ENCODE data around the gene CHCHD6.
A peak's percentile ranks its signal among the peaks of the same experiment; 100 is the strongest.

Gene CHCHD6

GRCh38 chr3:126982126-126982470, 278.1 kb downstream of the CHCHD6 start:
- Histone ChIP-seq H3K9me2 (replicated peaks; ENCODE audit: insufficient read depth, low read length) (no peaks in the 10 kb centered on the region), H3K27me3 (ENCODE audit: low read length) (no peaks in the 10 kb centered on the region)
- TF ChIP-seq EZH2phosphoT487 (conservative IDR thresholded peaks at IDR 0.05; ENCODE audit: low read length) (no peak), CTCF (IDR thresholded peaks at IDR 0.05; ENCODE audit: insufficient read depth, low read length, poor library complexity, severe bottlenecking) (no peak)

GRCh38 chr3:126982471-126983175, 278.6 kb downstream of the CHCHD6 start, which contains the start of gene PLXNA1:
Gene PLXNA1 (plus strand): TSS chr3:126983115. CDS start chr3:126988594, 5,479 bp downstream.
- Histone ChIP-seq H3K27me3 (ENCODE audit: low read length) (no peaks in the 10 kb centered on the region), H3K27ac (ENCODE audit: low read depth, low read length) (peak within 1 kb of the TSS; percentile 51), H3K36me3 (ENCODE audit: low read length) (no peaks in the 10 kb centered on the region), H3K4me2 (ENCODE audit: low read depth, low read length, poor library complexity, severe bottlenecking) (peak within 1 kb of the TSS; percentile 74), H3F3A (ENCODE audit: insufficient read depth) (no peaks in the 10 kb centered on the region), H3K9ac (ENCODE audit: low read length) (peak within 1 kb of the TSS; percentile 62), H2AFZ (ENCODE audit: low read depth, low read length, severe bottlenecking) (peak within 1 kb of the TSS; percentile 67), H4K20me1 (ENCODE audit: low read depth, low read length) (no peaks in the 10 kb centered on the region), H3K79me2 (ENCODE audit: insufficient read depth, low read length) (no peaks in the 10 kb centered on the region), H3K9me3 (ENCODE audit: insufficient read depth, low read length) (no peaks in the 10 kb centered on the region), H3K4me3 (ENCODE audit: insufficient read depth, low read length, poor library complexity, severe bottlenecking) (peak within 1 kb of the TSS; percentile 56), H3K9me2 (replicated peaks; ENCODE audit: insufficient read depth, low read length) (no peaks in the 10 kb centered on the region)
- TF ChIP-seq CTCF (IDR thresholded peaks at IDR 0.05; ENCODE audit: insufficient read depth, low read length, poor library complexity, severe bottlenecking) (peak; percentile 87), EZH2phosphoT487 (conservative IDR thresholded peaks at IDR 0.05; ENCODE audit: low read length) (no peak)

More at GRCh38 chr3:126982126-126982470, 278.1 kb downstream of the CHCHD6 start:
- Histone ChIP-seq H4K20me1 (ENCODE audit: low read depth, low read length) (no peaks in the 10 kb centered on the region), H3K79me2 (ENCODE audit: insufficient read depth, low read length) (no peaks in the 10 kb centered on the region), H3K4me2 (ENCODE audit: low read depth, low read length, poor library complexity, severe bottlenecking) (peak overlapping the region; percentile 74), H3K9ac (ENCODE audit: low read length) (peak overlapping the region; percentile 62), H3F3A (ENCODE audit: insufficient read depth) (no peaks in the 10 kb centered on the region), H3K4me3 (ENCODE audit: insufficient read depth, low read length, poor library complexity, severe bottlenecking) (peak overlapping the region; percentile 56), H3K36me3 (ENCODE audit: low read length) (no peaks in the 10 kb centered on the region), H3K27ac (ENCODE audit: low read depth, low read length) (no peak overlapping the region), H2AFZ (ENCODE audit: low read depth, low read length, severe bottlenecking) (peak overlapping the region; percentile 62), H3K9me3 (ENCODE audit: insufficient read depth, low read length) (no peaks in the 10 kb centered on the region)

DNA sequence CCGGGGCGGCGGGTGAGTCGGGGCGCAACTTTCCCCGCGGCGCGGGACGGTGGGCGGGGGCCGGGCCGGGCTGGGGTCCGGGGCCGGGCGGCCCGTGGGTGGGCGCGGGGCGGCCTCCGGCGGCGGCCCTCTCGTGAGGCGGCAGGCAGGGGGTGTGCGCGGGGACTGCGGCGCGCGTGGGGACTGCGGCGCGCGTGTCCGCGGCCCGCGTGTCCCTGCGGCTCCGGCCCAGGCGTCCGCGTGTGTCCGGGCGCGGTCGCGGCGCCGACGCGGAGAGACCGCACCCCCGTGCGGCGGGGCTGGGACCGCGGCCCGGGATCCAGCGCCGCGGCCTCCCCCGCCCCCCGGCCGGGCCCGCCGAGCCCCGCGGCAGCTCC, 279.2 kb downstream of the CHCHD6 start:
- no peaks in the 10 kb centered on the region for H3F3A ChIP-seq (ENCODE audit: insufficient read depth)
- no peak overlapping the region for H3K27ac ChIP-seq (ENCODE audit: low read depth, low read length)
- TF ChIP-seq CTCF (IDR thresholded peaks at IDR 0.05; ENCODE audit: insufficient read depth, low read length, poor library complexity, severe bottlenecking): no peak
- no peak for TF ChIP-seq EZH2phosphoT487 (conservative IDR thresholded peaks at IDR 0.05; ENCODE audit: low read length)
- no peaks in the 10 kb centered on the region for H3K79me2 ChIP-seq (ENCODE audit: insufficient read depth, low read length)
- peak overlapping the region; percentile 36 for H3K4me2 ChIP-seq (ENCODE audit: low read depth, low read length, poor library complexity, severe bottlenecking)
- H3K9me3 ChIP-seq (ENCODE audit: insufficient read depth, low read length): no peaks in the 10 kb centered on the region
- no peaks in the 10 kb centered on the region for H3K27me3 ChIP-seq (ENCODE audit: low read length)
- peak overlapping the region; percentile 49 for H3K4me3 ChIP-seq (ENCODE audit: insufficient read depth, low read length, poor library complexity, severe bottlenecking)
- no peaks in the 10 kb centered on the region for H3K9me2 ChIP-seq (replicated peaks; ENCODE audit: insufficient read depth, low read length)
- no peaks in the 10 kb centered on the region for H3K36me3 ChIP-seq (ENCODE audit: low read length)
- H4K20me1 ChIP-seq (ENCODE audit: low read depth, low read length): no peaks in the 10 kb centered on the region
- peak overlapping the region; percentile 22; the same call in 1 of the 2 replicates for H3K9ac ChIP-seq (ENCODE audit: low read length)
- no peak overlapping the region for H2AFZ ChIP-seq (ENCODE audit: low read depth, low read length, severe bottlenecking)
